CD8-positive, alpha-beta memory T cell (primary cell): ENCODE data around the gene RPL5. TPM values are rescaled to one million over a fixed set of nuclear protein-coding genes. Genes with fewer than 3 reads are reported as not detected.

Source experiments
- CTCF ChIA-PET: fragments of 350-600 bp; sonication (Branson Sonifier 250); formaldehyde crosslinking; loops from one replicate; lab custom pipeline; 2021; ENCODE audit warnings: antibody characterized with exemption; lab: Charles Lee
- POLR2A ChIA-PET: fragments of 350-600 bp; sonication (Branson Sonifier 250); formaldehyde crosslinking; loops from one replicate; lab custom pipeline; 2021; ENCODE audit warnings: antibody characterized with exemption; lab: Charles Lee
- DNase-seq, 5 donors: peaks; one replicate each; pipeline versions ENCODE4 v3.0.0 to v3.0.0-alpha.2; 2020 to 2022; ENCODE audit warnings: mixed read lengths in 1 of 5
- H3K27ac ChIP-seq: one replicate; pipeline ENCODE4 v1.7.0; 2013; ENCODE audit warnings: low read depth, mild to moderate bottlenecking, low read length, moderate library complexity
- H3K27me3 ChIP-seq: 2 replicates; pipeline ENCODE4 v1.7.0; 2013; ENCODE audit warnings: low read length, mild to moderate bottlenecking; ENCODE audit not compliant: insufficient read depth, poor library complexity, severe bottlenecking
- H3K36me3 ChIP-seq: 2 replicates; pipeline ENCODE4 v1.7.0; 2013; ENCODE audit warnings: mild to moderate bottlenecking, low read length, moderate library complexity; ENCODE audit not compliant: insufficient read depth
- H3K4me1 ChIP-seq: 2 replicates; pipeline ENCODE4 v1.7.0; 2013; ENCODE audit warnings: mild to moderate bottlenecking, low read length, moderate library complexity; ENCODE audit not compliant: insufficient read depth
- H3K4me3 ChIP-seq: 2 replicates; pipeline ENCODE4 v1.7.0; 2013; ENCODE audit warnings: mild to moderate bottlenecking, low read length
- H3K9me3 ChIP-seq: 2 replicates; pipeline ENCODE4 v1.7.0; 2013; ENCODE audit warnings: mild to moderate bottlenecking, low read length
- H3K27ac Mint-ChIP-seq, 8 donors: one replicate each; pipeline ENCODE4 v1.8.0; 2020 to 2021; ENCODE audit warnings: mixed read lengths in 8 of 8, mild to moderate bottlenecking in 6 of 8, inconsistent platforms in 3 of 8, moderate library complexity in 3 of 8
- H3K27me3 Mint-ChIP-seq, 2 donors: one replicate each; pipeline ENCODE4 v1.8.0; 2020 to 2021; ENCODE audit warnings: mixed read lengths in 2 of 2, mild to moderate bottlenecking in 1 of 2, moderate library complexity in 1 of 2
- H3K36me3 Mint-ChIP-seq, 3 donors: one replicate each; pipeline ENCODE4 v1.8.0; 2020 to 2021; ENCODE audit warnings: mixed read lengths in 3 of 3, inconsistent platforms in 1 of 3, mild to moderate bottlenecking in 1 of 3
- H3K4me1 Mint-ChIP-seq, 3 donors: one replicate each; pipeline ENCODE4 v1.8.0; 2020 to 2021; ENCODE audit warnings: mixed read lengths in 3 of 3, inconsistent platforms in 1 of 3, mild to moderate bottlenecking in 1 of 3
- H3K4me3 Mint-ChIP-seq, 7 donors: one replicate each; pipeline ENCODE4 v1.8.0; 2020 to 2021; ENCODE audit warnings: mixed read lengths in 7 of 7, mild to moderate bottlenecking in 6 of 7, moderate library complexity in 4 of 7, inconsistent platforms in 2 of 7
- H3K9me3 Mint-ChIP-seq, 5 donors: one replicate each; pipeline ENCODE4 v1.8.0; 2020 to 2022; ENCODE audit warnings: mixed read lengths in 5 of 5, mild to moderate bottlenecking in 3 of 5, moderate library complexity in 2 of 5, inconsistent platforms in 1 of 5
- polyA plus RNA-seq: library from polyadenylated mRNA; unstranded; fragments of 300-500 nt; fragmentation: Illumina TruSeq; gene quantifications from one replicate; pipeline ENCODE4 v1.2.3, GENCODE V29; 2021
- total RNA-seq, 2 experiments: library from RNA; stranded (reverse); gene quantifications; one replicate each; pipeline ENCODE4 v1.2.3, GENCODE V29; 2021

Gene RPL5
- total and polyA plus RNA-seq, 3 experiments from 2014 or later, result 1,428 to 2,256 (median 1,468) TPM

GRCh38 chr1:92805216-92805615 is 26.6 kb upstream of the RPL5 start:
- H3K27me3 ChIP-seq, result no peaks in the 10 kb centered on the region
- ChIA-PET POLR2A (no interaction called here), CTCF (no interaction called here)
- no peak overlapping the region for H3K4me3 ChIP-seq
- H3K36me3 Mint-ChIP-seq, result peaks cover 0 to 7% (median 1%) of the 10 kb centered on the region in 3 donors
- H3K4me1 ChIP-seq, result no peaks in the 10 kb centered on the region
- H3K27ac Mint-ChIP-seq, result no peak overlapping the region
- peaks cover 2 to 11% (median 5%) of the 10 kb centered on the region in 3 donors for H3K4me1 Mint-ChIP-seq
- H3K9me3 Mint-ChIP-seq, result no peaks in the 10 kb centered on the region
- H3K4me3 Mint-ChIP-seq, result no peak overlapping the region
- peaks cover 0 to 5% of the 10 kb centered on the region in 2 donors for H3K27me3 Mint-ChIP-seq
- no peaks in the 10 kb centered on the region for H3K36me3 ChIP-seq
- no peaks in the 10 kb centered on the region for H3K9me3 ChIP-seq
- DNase-seq, result no peak
- no peak overlapping the region for H3K27ac ChIP-seq

GRCh38 chr1:92808381-92808780 is 23.5 kb upstream of the RPL5 start:
- ChIA-PET CTCF (no interaction called here), POLR2A (no interaction called here)
- no peaks in the 10 kb centered on the region for H3K27me3 ChIP-seq
- H3K9me3 Mint-ChIP-seq, result no peaks in the 10 kb centered on the region
- no peaks in the 10 kb centered on the region for H3K4me1 ChIP-seq
- no peaks in the 10 kb centered on the region for H3K9me3 ChIP-seq
- peaks cover 2 to 11% (median 5%) of the 10 kb centered on the region in 3 donors for H3K4me1 Mint-ChIP-seq
- H3K36me3 Mint-ChIP-seq, result peaks cover 0 to 7% (median 0%) of the 10 kb centered on the region in 3 donors
- DNase-seq, result no peak
- H3K27me3 Mint-ChIP-seq, result peaks cover 4 to 6% of the 10 kb centered on the region in 2 donors
- no peak overlapping the region for H3K27ac Mint-ChIP-seq
- no peak overlapping the region for H3K4me3 Mint-ChIP-seq
- H3K4me3 ChIP-seq, result no peak overlapping the region
- H3K36me3 ChIP-seq, result no peaks in the 10 kb centered on the region
- no peak overlapping the region for H3K27ac ChIP-seq

GRCh38 chr1:92816732-92817131 is 15.1 kb upstream of the RPL5 start:
- no peaks in the 10 kb centered on the region for H3K36me3 ChIP-seq
- no peaks in the 10 kb centered on the region for H3K4me1 ChIP-seq
- no peak overlapping the region for H3K27ac ChIP-seq
- H3K9me3 ChIP-seq, result no peaks in the 10 kb centered on the region
- H3K9me3 Mint-ChIP-seq, result no peaks in the 10 kb centered on the region
- H3K27me3 Mint-ChIP-seq, result peaks cover 11 to 31% of the 10 kb centered on the region in 2 donors
- H3K36me3 Mint-ChIP-seq, result no peaks in the 10 kb centered on the region
- peak overlapping the region in 1 of 7 donors; percentile 26 for H3K4me3 Mint-ChIP-seq
- no peak overlapping the region for H3K4me3 ChIP-seq
- H3K27me3 ChIP-seq, result no peaks in the 10 kb centered on the region
- CTCF ChIA-PET, result interaction anchor here (1.0 to 3.7 kb wide), 3 partner anchors 15 to 68 kb away, joined by 3 to 26 read pairs (median 12); partner anchors contain the start of gene RPL5
- POLR2A ChIA-PET, result no interaction called here
- no peak overlapping the region for H3K27ac Mint-ChIP-seq
- H3K4me1 Mint-ChIP-seq, result no peaks in the 10 kb centered on the region
- no peak for DNase-seq

- H3K4me1 Mint-ChIP-seq, result no peaks in the 10 kb centered on the region
- H3K4me3 Mint-ChIP-seq, result no peak overlapping the region
Measured at GRCh38 chr1:92817137-92817697, 14.6 kb upstream of the RPL5 start.

GRCh38 chr1:92817986-92818764 is 13.7 kb upstream of the RPL5 start:
- POLR2A ChIA-PET, result interaction anchor here (1.1 kb wide), 1 partner anchor 13 kb away, joined by 4 read pairs; the partner anchor contains the start of gene RPL5

More at GRCh38 chr1:92817137-92817697, 14.6 kb upstream of the RPL5 start:
- DNase-seq, result no peak
- Mint-ChIP-seq H3K36me3 (no peaks in the 10 kb centered on the region), H3K27me3 (peaks cover 11 to 28% of the 10 kb centered on the region in 2 donors), H3K9me3 (no peaks in the 10 kb centered on the region), H3K27ac (no peak overlapping the region)
- Histone ChIP-seq H3K4me1 (no peaks in the 10 kb centered on the region), H3K9me3 (no peaks in the 10 kb centered on the region), H3K36me3 (no peaks in the 10 kb centered on the region), H3K4me3 (no peak overlapping the region), H3K27ac (no peak overlapping the region), H3K27me3 (no peaks in the 10 kb centered on the region)
- ChIA-PET CTCF (interaction anchor here (1.0 to 3.7 kb wide), 4 partner anchors 15 to 71 kb away, joined by 3 to 26 read pairs (median 10); partner anchors contain the start of gene RPL5), POLR2A (no interaction called here)

GRCh38 chr1:92820024-92820423 is 11.8 kb upstream of the RPL5 start:
- no peaks in the 10 kb centered on the region for H3K9me3 Mint-ChIP-seq
- no peak overlapping the region for H3K27ac Mint-ChIP-seq
- Histone ChIP-seq H3K36me3 (no peaks in the 10 kb centered on the region), H3K9me3 (no peaks in the 10 kb centered on the region), H3K4me3 (no peak overlapping the region), H3K27ac (no peak overlapping the region), H3K27me3 (no peaks in the 10 kb centered on the region), H3K4me1 (no peaks in the 10 kb centered on the region)
- ChIA-PET CTCF (no interaction called here), POLR2A (no interaction called here)
- H3K4me3 Mint-ChIP-seq, result no peak overlapping the region
- H3K4me1 Mint-ChIP-seq, result no peaks in the 10 kb centered on the region
- no peak for DNase-seq
- no peaks in the 10 kb centered on the region for H3K36me3 Mint-ChIP-seq
- peaks cover 10 to 22% of the 10 kb centered on the region in 2 donors for H3K27me3 Mint-ChIP-seq

More at GRCh38 chr1:92817986-92818764, 13.7 kb upstream of the RPL5 start:
- no peak overlapping the region for H3K27ac ChIP-seq
- H3K4me1 ChIP-seq, result no peaks in the 10 kb centered on the region
- no peak overlapping the region for H3K4me3 ChIP-seq
- Mint-ChIP-seq H3K27ac (no peak overlapping the region), H3K27me3 (peaks cover 11 to 29% of the 10 kb centered on the region in 2 donors), H3K4me3 (no peak overlapping the region), H3K36me3 (no peaks in the 10 kb centered on the region), H3K4me1 (no peaks in the 10 kb centered on the region), H3K9me3 (no peaks in the 10 kb centered on the region)
- no peak for DNase-seq
- CTCF ChIA-PET, result interaction anchor here (0.8 to 3.7 kb wide), 5 partner anchors 10 to 72 kb away, joined by 3 to 26 read pairs (median 7); partner anchors contain the start of genes EVI5 and RPL5
- H3K27me3 ChIP-seq, result no peaks in the 10 kb centered on the region
- H3K9me3 ChIP-seq, result no peaks in the 10 kb centered on the region
- H3K36me3 ChIP-seq, result no peaks in the 10 kb centered on the region

GRCh38 chr1:92820551-92820950 is 11.3 kb upstream of the RPL5 start:
- no peak overlapping the region for H3K4me3 Mint-ChIP-seq

GRCh38 chr1:92822879-92823278 is 9.0 kb upstream of the RPL5 start:
- Mint-ChIP-seq H3K36me3 (no peaks in the 10 kb centered on the region), H3K27me3 (peaks cover 6 to 10% of the 10 kb centered on the region in 2 donors), H3K4me1 (no peaks in the 10 kb centered on the region), H3K9me3 (no peaks in the 10 kb centered on the region), H3K4me3 (no peak overlapping the region), H3K27ac (no peak overlapping the region)
- Histone ChIP-seq H3K27me3 (no peaks in the 10 kb centered on the region), H3K4me3 (no peak overlapping the region), H3K27ac (no peak overlapping the region), H3K36me3 (no peaks in the 10 kb centered on the region), H3K9me3 (no peaks in the 10 kb centered on the region), H3K4me1 (no peaks in the 10 kb centered on the region)
- CTCF ChIA-PET, result no interaction called here
- no peak for DNase-seq
- POLR2A ChIA-PET, result no interaction called here

More at GRCh38 chr1:92820551-92820950, 11.3 kb upstream of the RPL5 start:
- no peaks in the 10 kb centered on the region for H3K4me1 ChIP-seq
- no peak overlapping the region for H3K4me3 ChIP-seq
- H3K27ac Mint-ChIP-seq, result no peak overlapping the region
- H3K9me3 Mint-ChIP-seq, result no peaks in the 10 kb centered on the region
- ChIA-PET CTCF (no interaction called here), POLR2A (no interaction called here)
- no peaks in the 10 kb centered on the region for H3K36me3 Mint-ChIP-seq
- no peak overlapping the region for H3K27ac ChIP-seq
- H3K9me3 ChIP-seq, result no peaks in the 10 kb centered on the region
- no peaks in the 10 kb centered on the region for H3K36me3 ChIP-seq
- DNase-seq, result no peak
- H3K27me3 ChIP-seq, result no peaks in the 10 kb centered on the region
- H3K4me1 Mint-ChIP-seq, result no peaks in the 10 kb centered on the region
- peaks cover 9 to 22% of the 10 kb centered on the region in 2 donors for H3K27me3 Mint-ChIP-seq
